H54 (cell line): Measurements from ENCODE around the gene SPINT4.
"Not testable (repeated sequence)": the region's sequence is repeated elsewhere in the genome, so short reads cannot be mapped to it uniquely, and the experiment has no call there.

Experiments
- DNase-seq: peaks from one replicate; pipeline ENCODE4 v3.0.0; 2011; ENCODE audit warnings: low spot score, mixed read lengths; ENCODE audit not compliant: insufficient read length
- FAIRE-seq: peaks from 3 replicates; lab custom pipeline; 2011; peaks lifted over from hg19 to GRCh38; lab: Jason Lieb, UNC
- POLR2A ChIP-seq: IDR thresholded peaks from 2 replicates; pipeline ENCODE4 v1.6.1; 2011; ENCODE audit warnings: low read depth, mild to moderate bottlenecking, low read length

SPINT4 gene

DNA sequence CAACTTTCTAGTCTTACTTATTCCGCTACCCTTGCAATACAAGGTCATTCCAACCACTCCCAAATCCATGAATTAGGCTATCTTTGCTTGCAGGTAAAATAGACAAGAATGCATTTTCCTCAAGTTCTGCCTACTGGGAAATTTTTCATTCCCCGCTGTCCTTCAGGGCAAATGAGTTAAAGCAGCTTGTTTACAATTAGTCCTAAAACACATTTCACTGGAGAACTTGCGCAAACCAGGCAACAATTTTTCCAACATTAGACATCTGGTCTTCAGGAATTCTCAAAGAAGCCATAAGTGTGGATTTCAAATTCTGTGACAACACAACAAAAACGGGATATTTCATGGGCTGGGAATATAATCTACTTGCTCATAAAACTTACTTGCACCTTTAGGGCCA lies 20.4 kb downstream of the SPINT4 start:
- no peak for TF ChIP-seq POLR2A
- DNase-seq, result no peak
- FAIRE-seq, result no peak

DNA sequence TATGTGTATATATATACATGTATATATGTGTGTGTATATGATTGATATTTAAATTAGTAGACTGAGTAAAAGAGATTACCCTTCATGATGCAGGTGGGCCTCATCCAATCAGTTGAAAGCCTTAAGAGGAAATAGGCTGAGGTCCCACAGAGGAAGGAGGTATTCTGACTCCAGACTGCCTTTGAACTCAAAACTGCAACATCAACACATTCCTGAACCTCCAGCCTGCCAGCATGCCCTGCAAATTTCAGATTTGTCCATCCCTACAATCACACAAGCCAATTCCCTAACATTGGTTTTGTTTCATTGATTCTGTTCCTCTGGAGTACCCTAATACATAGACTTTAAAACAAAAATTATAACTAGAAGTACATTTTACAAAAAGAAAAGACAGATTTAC lies 22.9 kb downstream of the SPINT4 start:
- no peak for TF ChIP-seq POLR2A
- DNase-seq (no peak), FAIRE-seq (no peak)

DNA sequence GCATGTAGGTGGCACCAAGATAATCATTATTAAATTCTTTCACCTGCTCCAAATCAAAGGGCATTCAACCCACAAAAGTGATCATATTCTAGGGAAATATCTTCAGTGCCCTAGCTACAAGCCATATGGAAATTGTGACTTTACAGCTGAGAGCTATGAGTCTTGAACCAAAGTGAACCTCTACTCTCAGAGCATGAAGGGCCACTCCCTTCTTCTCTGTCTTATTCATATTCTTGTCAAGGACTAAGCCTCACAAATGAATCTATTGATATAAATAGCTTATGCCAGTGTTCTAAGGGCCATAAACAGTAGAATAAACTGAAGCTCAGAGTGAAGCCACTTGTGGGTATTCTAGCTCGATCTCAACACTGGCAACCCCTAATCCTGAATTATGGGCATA lies 29.6 kb downstream of the SPINT4 start:
- no peak for FAIRE-seq
- no peak for DNase-seq

DNA sequence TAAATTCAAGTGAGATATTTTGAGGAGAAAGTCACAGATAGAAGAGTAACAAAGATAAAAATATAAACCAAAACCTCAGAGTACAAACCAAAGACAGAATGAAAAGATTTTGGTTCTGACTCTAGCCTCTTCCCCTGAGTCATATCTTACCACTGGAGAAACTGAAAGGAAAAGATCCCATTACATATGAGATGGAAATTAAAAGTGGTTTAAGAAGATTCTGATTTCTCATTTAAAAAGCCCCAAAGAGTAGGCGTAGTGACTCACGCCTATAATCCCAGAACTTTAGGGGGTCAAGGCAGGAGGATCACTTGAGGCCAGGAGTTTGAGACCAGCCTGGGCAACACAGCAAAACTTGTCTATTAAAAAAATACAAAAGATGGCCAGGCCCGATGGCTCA lies 30.6 kb downstream of the SPINT4 start:
- DNase-seq, result no peak
- TF ChIP-seq POLR2A, result no peak
- no peak for FAIRE-seq

More for the DNA sequence above, 29.6 kb downstream of the SPINT4 start:
- no peak for TF ChIP-seq POLR2A

DNA sequence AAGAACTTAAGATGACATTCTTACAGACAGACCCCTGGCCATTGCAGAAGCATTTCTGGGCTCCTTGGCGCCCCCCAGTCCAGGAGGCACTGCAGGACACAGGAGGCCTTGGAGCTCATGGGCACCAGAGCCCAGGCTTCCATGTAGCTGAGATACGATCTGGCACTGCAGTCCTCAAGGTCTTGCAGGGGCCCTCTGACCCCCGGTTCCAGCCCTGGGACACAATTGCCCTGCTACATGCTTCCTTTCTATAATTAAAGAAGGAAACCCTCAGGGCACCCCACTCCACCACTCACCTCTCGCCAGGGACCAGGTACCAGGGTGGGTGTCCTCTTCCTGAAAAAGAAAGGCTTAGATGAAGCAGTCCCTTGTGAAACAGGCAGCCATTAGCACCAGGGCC lies 35.9 kb downstream of the SPINT4 start:
- no peak for DNase-seq
- no peak for FAIRE-seq

DNA sequence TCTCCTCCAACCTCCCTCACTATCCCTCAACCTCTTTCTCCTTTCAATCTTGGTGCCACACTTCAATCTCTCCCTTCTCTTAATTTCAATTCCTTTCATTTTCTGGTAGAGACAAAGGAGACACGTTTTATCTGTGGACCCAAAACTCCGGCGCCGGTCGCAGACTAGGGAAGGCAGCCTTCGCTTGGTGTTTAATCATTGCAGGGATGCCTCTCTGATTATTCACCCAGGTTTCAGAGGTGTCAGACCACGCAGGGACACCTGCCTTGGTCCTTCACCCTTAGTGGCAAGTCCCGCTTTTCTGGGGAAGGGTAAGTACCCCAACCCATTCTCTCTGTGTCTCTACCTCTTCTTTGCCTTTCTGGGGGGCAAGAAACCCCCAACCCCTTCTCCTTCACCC lies 37.8 kb downstream of the SPINT4 start:
- not testable (repeated sequence) for DNase-seq, FAIRE-seq

More for the DNA sequence above, 35.9 kb downstream of the SPINT4 start:
- TF ChIP-seq POLR2A, result no peak

DNA sequence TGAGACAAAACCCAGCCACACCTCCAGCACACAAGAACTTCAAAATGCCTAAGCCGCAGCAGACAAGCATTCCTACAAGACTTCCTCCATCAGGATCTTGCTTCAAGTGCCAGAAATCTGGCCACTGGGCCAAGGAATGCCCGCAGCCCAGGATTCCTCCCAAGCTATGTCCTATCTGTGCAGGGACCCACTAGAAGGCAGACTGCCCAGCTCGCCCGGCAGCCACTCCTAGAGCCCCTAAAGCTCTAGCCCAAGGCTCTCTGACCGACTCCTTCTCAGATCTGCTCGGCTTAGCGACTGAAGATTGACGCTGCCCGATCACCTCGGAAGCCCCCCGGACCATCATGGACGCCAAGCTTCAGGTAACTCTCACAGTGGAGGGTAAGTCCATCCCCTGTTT lies 39.8 kb downstream of the SPINT4 start:
- not testable (repeated sequence) for FAIRE-seq, DNase-seq

DNA sequence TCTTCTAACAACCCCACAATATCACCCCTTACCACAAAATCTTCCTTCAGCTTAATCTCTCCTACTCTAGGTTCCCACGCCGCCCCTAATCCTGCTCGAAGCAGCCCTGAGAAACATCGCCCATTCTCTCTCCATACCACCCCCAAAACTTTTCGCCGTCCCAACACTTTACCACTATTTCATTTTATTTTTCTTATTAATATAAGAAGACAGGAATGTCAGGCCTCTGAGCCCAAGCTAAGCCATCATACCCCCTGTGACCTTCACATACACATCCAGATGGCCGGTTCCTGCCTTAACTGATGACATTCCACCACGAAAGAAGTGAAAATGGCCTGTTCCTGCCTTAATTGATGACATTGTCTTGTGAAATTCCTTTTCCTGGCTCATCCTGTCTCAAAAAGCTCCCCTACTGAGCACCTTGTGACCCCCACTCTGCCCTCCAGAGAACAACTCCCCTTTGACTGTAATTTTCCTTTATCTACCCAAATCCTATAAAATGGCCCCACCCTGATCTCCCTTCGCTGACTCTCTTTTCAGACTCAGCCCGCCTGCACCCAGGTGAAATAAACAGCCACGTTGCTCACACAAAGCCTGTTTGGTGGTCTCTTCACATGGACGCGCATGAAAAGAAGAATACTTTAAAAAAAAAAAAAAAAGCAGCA lies 42.6 kb downstream of the SPINT4 start:
- not testable (repeated sequence) for DNase-seq, FAIRE-seq

DNA sequence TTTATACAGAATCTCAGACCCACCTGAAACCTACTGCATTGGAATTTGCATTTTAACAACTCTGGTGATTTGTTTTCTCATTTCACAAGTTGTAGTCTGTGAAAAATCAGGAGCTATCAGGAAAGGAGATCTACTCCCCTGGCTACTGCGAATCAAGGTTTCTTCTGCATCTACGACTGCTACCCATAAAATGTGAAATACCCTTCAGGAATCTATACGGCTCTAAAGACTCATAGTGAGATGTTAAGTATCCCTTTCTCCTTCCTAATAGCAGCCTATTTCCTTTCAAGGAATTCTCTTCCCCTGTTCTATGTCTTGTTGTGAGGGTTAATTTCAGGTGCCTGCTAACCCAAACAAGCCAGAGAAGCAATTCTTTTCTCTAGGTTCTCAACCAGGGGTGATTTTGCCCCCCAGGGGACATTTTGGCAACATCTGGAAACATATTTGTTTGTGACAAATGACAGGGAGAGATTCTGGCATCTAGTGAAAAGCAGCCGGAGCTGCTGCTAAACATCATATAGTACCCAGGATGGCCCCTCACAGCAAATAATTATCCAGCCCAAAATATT lies 43.2 kb downstream of the SPINT4 start:
- FAIRE-seq, result no peak
- DNase-seq, result no peak
- no peak for TF ChIP-seq POLR2A

DNA sequence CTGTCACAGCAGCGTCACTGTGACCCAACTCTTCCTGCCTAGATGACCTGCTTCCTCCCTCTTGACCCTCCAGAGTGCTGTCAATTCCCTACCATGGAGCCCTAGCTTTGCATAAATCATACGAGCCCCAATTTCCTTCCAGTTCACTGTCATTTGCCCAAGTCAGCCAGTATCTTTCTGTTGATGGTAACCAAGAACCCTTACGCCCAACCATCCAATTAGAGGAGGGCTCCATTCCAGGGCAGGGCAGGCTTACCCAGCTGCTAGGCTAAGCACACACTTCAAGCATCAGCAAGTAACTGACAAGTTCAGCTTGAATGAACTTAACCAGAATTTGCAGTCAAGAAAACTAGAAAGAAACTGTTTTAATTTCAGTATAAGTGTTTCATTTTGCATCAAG lies 43.8 kb downstream of the SPINT4 start:
- no peak for FAIRE-seq
- no peak for DNase-seq

DNA sequence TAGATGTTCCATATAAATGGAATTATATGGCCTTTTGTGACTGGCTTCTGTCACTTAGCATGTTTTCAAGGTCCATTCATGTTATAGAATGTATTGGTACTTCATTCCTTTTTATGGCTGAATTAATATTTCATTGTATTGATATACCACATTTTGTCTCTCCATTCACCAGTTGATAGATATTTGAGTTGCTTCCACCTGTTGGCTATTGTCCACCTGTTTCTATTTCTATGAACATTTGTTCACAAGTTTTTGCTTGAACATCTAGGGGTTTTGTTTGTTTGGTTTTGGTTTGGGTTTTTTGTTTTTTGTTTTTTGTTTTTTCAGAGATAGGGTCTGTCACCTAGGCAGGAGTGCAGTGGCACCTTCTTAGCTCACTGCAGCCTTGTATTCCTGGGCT lies 46.3 kb downstream of the SPINT4 start:
- FAIRE-seq (no peak), DNase-seq (no peak)
- TF ChIP-seq POLR2A, result no peak

More for the DNA sequence above, 43.8 kb downstream of the SPINT4 start:
- TF ChIP-seq POLR2A, result no peak

DNA sequence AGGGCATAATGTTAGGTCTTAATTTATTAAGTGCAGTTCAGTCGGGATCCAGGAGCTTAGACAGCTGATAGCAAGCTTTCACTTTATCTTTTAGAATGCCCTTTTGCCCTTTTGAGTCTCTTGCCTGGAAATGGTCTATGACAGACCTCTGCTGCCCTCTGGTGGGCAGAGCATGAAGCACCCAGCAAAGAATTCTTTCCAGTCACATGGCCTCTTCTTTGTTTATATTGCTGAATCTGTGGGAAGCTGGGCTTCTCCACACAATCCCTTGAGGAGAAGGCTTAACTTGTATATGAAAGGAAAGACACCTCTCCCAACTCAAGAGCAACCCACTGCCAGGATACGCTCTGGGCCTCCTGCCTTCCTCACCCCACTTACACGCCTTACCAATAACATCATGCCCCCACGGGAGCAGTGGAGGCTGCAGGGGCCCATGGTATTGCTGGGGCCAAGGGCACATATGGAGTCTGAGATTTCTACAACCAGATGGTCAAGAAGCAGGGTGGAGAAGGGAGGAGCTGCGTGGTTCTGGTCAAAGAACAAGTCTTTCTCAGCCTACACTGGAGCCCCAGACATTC lies 49.1 kb downstream of the SPINT4 start:
- peak; percentile 20 for FAIRE-seq
- no peak for TF ChIP-seq POLR2A

DNA sequence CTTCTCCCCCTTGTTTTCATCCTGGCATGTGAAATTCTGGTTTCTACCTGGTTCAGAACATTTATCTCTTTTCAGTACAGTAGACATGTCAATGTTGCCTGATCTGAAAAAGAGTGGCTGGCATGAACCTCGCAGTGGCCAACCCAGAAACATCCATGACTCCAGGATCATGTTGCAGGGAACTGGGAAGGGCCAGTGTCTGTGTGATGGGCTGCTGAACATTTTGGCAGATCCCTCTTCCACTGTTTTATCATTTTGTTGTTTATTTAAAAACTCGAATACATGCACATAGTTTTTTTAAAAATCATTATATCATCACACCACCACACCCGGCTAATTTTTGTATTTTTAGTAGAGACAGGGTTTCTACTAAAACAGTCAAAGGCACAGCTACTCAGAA lies 50.5 kb downstream of the SPINT4 start:
- FAIRE-seq, result no peak

More for the DNA sequence above, 49.1 kb downstream of the SPINT4 start:
- peak; percentile 42 for DNase-seq

DNA sequence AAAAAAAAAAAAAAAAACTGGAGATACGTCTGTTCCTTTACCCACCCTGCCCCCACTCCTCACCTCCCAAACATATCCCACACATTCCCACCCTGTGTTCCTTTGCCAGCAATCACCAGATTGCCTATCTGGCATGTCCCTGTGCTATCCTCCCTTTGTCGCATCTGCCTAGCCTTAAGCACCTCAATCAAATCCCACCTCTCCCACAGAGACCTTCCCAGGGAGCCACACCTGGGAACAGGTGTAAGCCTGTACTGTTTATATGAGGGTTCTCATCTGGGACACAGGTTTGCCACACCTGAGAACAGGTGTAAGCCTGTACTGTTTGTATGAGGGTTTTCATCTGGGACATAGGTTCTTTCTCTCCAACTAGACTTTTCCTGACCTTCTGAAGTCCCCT lies 52.8 kb downstream of the SPINT4 start:
- DNase-seq, result no peak
- FAIRE-seq, result no peak
- TF ChIP-seq POLR2A, result no peak

More for the DNA sequence above, 50.5 kb downstream of the SPINT4 start:
- TF ChIP-seq POLR2A, result no peak
- DNase-seq, result no peak

DNA sequence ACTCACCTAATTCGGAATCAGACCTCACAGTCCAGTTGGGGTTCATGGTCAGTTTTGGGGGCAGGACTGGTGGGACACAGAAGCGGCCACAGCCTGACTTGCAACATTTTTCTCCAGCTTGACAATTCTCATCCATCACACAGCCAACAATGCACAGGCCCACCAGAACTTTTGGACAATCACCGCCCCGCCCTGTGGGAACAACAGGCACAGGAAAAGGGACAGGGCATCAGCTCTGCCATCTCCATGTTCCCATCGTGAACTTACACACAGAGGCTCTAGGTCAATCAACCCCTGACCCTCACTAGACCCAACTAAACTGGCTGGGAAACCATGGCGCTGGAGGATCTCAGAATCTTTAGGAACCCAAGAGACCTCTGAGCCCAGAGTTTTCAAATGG lies 53.3 kb downstream of the SPINT4 start:
- TF ChIP-seq POLR2A, result no peak
- no peak for FAIRE-seq
- no peak for DNase-seq
